ENCODE data around the gene SMARCC2.

Gene SMARCC2

GRCh38 chr12:56189099-56189917 lies at the start of gene SMARCC2:
SMARCC2 (minus strand) TSS chr12:56189483; CDS start chr12:56189461, 22 bp downstream.
- peak; percentile 60 for TF ChIP-seq CTCF (IDR thresholded peaks at IDR 0.05; ENCODE audit: low read length)
- TF ChIP-seq EZH2 (optimal IDR thresholded peaks at IDR 0.05; ENCODE audit: low read depth, low read length) = no peak

GRCh38 chr12:56237552-56237951 lies 48.3 kb upstream of the SMARCC2 start:
- H3K4me3 ChIP-seq (ENCODE audit: low read length) = no peak overlapping the region
- no peak overlapping the region for H3K9ac ChIP-seq (ENCODE audit: low read length)
- no peaks in the 10 kb centered on the region for H3K9me2 ChIP-seq (replicated peaks; ENCODE audit: insufficient read depth, low read length)
- no peaks in the 10 kb centered on the region for H3K27me3 ChIP-seq (replicated peaks; ENCODE audit: insufficient read depth, low read length)
- H4K20me1 ChIP-seq (ENCODE audit: insufficient read depth, low read length) = no peaks in the 10 kb centered on the region
- no peak overlapping the region for H3K27ac ChIP-seq (ENCODE audit: low read length)
- no peaks in the 10 kb centered on the region for H3K9me3 ChIP-seq (replicated peaks; ENCODE audit: insufficient read depth, low read length)
- no peaks in the 10 kb centered on the region for H3F3A ChIP-seq (ENCODE audit: insufficient read depth, low read length)
- H3K36me3 ChIP-seq (replicated peaks; ENCODE audit: insufficient read depth, low read length) = no peaks in the 10 kb centered on the region
- TF ChIP-seq CTCF (IDR thresholded peaks at IDR 0.05; ENCODE audit: low read length) (no peak), EZH2phosphoT487 (IDR thresholded peaks at IDR 0.05; ENCODE audit: low read length) (no peak), EZH2 (optimal IDR thresholded peaks at IDR 0.05; ENCODE audit: low read depth, low read length) (no peak)
- DNase-seq = no peak
- H2AFZ ChIP-seq (ENCODE audit: low read length) = no peak overlapping the region
- no peaks in the 10 kb centered on the region for H3K4me1 ChIP-seq (ENCODE audit: low read length)
- H3K79me2 ChIP-seq (ENCODE audit: low read length) = no peaks in the 10 kb centered on the region
- no peak overlapping the region for H3K4me2 ChIP-seq (ENCODE audit: low read depth, low read length)

More at GRCh38 chr12:56189099-56189917, at the start of gene SMARCC2:
- peaks cover 14% of the 10 kb centered on the region for H3F3A ChIP-seq (ENCODE audit: insufficient read depth, low read length)
- no peaks in the 10 kb centered on the region for H3K9me2 ChIP-seq (replicated peaks; ENCODE audit: insufficient read depth, low read length)
- H3K9ac ChIP-seq (ENCODE audit: low read length) = peak within 1 kb of the TSS; percentile 79
- peak within 1 kb of the TSS; percentile 100 for H2AFZ ChIP-seq (ENCODE audit: low read length)
- H3K27me3 ChIP-seq (replicated peaks; ENCODE audit: insufficient read depth, low read length) = no peaks in the 10 kb centered on the region
- peak within 1 kb of the TSS; percentile 77 for H3K27ac ChIP-seq (ENCODE audit: low read length)
- H3K36me3 ChIP-seq (replicated peaks; ENCODE audit: insufficient read depth, low read length) = 0 out of 2 replicates have a peak, but pooled peaks cover 7% of the 10 kb centered on the region
- no peaks in the 10 kb centered on the region for H4K20me1 ChIP-seq (ENCODE audit: insufficient read depth, low read length)
- peaks cover 40% of the 10 kb centered on the region for H3K79me2 ChIP-seq (ENCODE audit: low read length)
- peak within 1 kb of the TSS; percentile 96 for H3K4me2 ChIP-seq (ENCODE audit: low read depth, low read length)
- peak; percentile 89 for DNase-seq
- H3K4me3 ChIP-seq (ENCODE audit: low read length) = peak within 1 kb of the TSS; percentile 92
- H3K4me1 ChIP-seq (ENCODE audit: low read length) = peaks cover 27% of the 10 kb centered on the region
- no peaks in the 10 kb centered on the region for H3K9me3 ChIP-seq (replicated peaks; ENCODE audit: insufficient read depth, low read length)

DNA sequence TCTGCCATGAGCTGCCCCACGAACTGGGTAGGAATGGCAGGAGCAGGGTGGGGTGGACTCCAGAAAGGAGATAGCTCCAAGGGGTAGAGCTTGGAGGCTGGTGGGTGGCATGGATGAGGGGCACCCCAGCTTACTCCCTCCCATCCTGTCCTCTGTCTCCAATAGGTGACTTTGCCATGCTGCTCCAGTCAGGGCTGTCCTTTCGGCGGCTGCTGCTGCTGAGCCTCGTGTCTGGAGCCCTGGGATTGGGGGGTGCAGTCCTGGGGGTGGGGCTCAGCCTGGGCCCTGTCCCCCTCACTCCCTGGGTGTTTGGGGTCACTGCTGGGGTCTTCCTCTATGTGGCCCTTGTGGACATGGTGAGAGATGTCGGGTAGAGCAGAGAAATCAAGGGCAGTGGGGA lies 47.7 kb upstream of the SMARCC2 start:
- Histone ChIP-seq H4K20me1 (ENCODE audit: insufficient read depth, low read length) (no peaks in the 10 kb centered on the region), H3K27me3 (replicated peaks; ENCODE audit: insufficient read depth, low read length) (no peaks in the 10 kb centered on the region), H3K4me1 (ENCODE audit: low read length) (no peaks in the 10 kb centered on the region), H3K9ac (ENCODE audit: low read length) (no peak overlapping the region), H3K9me2 (replicated peaks; ENCODE audit: insufficient read depth, low read length) (no peaks in the 10 kb centered on the region), H2AFZ (ENCODE audit: low read length) (no peak overlapping the region), H3K36me3 (replicated peaks; ENCODE audit: insufficient read depth, low read length) (no peaks in the 10 kb centered on the region), H3K4me2 (ENCODE audit: low read depth, low read length) (no peak overlapping the region), H3K27ac (ENCODE audit: low read length) (no peak overlapping the region), H3K9me3 (replicated peaks; ENCODE audit: insufficient read depth, low read length) (no peaks in the 10 kb centered on the region), H3F3A (ENCODE audit: insufficient read depth, low read length) (no peaks in the 10 kb centered on the region), H3K79me2 (ENCODE audit: low read length) (no peaks in the 10 kb centered on the region), H3K4me3 (ENCODE audit: low read length) (no peak overlapping the region)
- no peak for DNase-seq
- TF ChIP-seq CTCF (IDR thresholded peaks at IDR 0.05; ENCODE audit: low read length) = no peak
- TF ChIP-seq EZH2phosphoT487 (IDR thresholded peaks at IDR 0.05; ENCODE audit: low read length) = no peak
- no peak for TF ChIP-seq EZH2 (optimal IDR thresholded peaks at IDR 0.05; ENCODE audit: low read depth, low read length)

All from MM.1S (cell line).